OCI-LY3 (cell line): ENCODE measurements around the gene GARRE1.
"Not testable (repeated sequence)": the region's sequence is repeated elsewhere in the genome, so short reads cannot be mapped to it uniquely, and the experiment has no call there.

ENCODE experiments used
- H2AFZ ChIP-seq: fragments of 200-600, 300-600 bp; shearing (Covaris generic); 2 replicates; pipeline ENCODE4 v1.6.0; 2014; ENCODE audit warnings: antibody characterized with exemption, low read depth, low read length
- H3K27ac ChIP-seq: fragments of 200-600, 300-600 bp; sonication (generic); 2 replicates; pipeline ENCODE4 v1.5.1; 2014; ENCODE audit warnings: mild to moderate bottlenecking, low read length, moderate library complexity, mixed read lengths
- H3K27me3 ChIP-seq: fragments of 200-600, 300-600 bp; sonication (generic); 2 replicates; pipeline ENCODE4 v1.6.1; 2014; ENCODE audit warnings: low read depth, low read length, mixed read lengths
- H3K36me3 ChIP-seq: fragments of 200-600, 300-600 bp; sonication (generic); replicated peaks from 2 replicates; pipeline ENCODE3; 2014; ENCODE audit warnings: low read depth, low read length, mixed read lengths
- H3K4me1 ChIP-seq: fragments of 300-600, 200-600 bp; sonication (generic); 2 replicates; pipeline ENCODE4 v1.6.1; 2014; ENCODE audit warnings: low read length, mixed read lengths
- H3K4me2 ChIP-seq: fragments of 200-600, 300-600 bp; sonication (generic); 2 replicates; pipeline ENCODE4 v1.6.1; 2014; ENCODE audit warnings: low read length, mixed read lengths
- H3K4me3 ChIP-seq: fragments of 300-600, 200-600 bp; sonication (generic); 2 replicates; pipeline ENCODE4 v1.5.1; 2014; ENCODE audit warnings: antibody characterized with exemption, mild to moderate bottlenecking, low read length, moderate library complexity
- H3K79me2 ChIP-seq: fragments of 300-600, 200-600 bp; shearing (Covaris generic); 2 replicates; pipeline ENCODE4 v1.6.1; 2014; ENCODE audit warnings: mild to moderate bottlenecking, low read length, mixed read lengths
- H3K9ac ChIP-seq: fragments of 300-600, 200-600 bp; shearing (Covaris generic); 2 replicates; pipeline ENCODE4 v1.6.0; 2014; ENCODE audit warnings: mild to moderate bottlenecking, low read length, moderate library complexity
- H3K9me3 ChIP-seq: fragments of 200-600, 300-600 bp; shearing (Covaris generic); 2 replicates; pipeline ENCODE4 v1.6.1; 2014; ENCODE audit warnings: low read length, mixed read lengths; ENCODE audit not compliant: insufficient read depth
- H4K20me1 ChIP-seq: fragments of 200-600, 300-600 bp; sonication (generic); 2 replicates; pipeline ENCODE4 v1.6.1; 2016; ENCODE audit warnings: low read length, mixed read lengths; ENCODE audit not compliant: insufficient read depth
- CTCF ChIP-seq: fragments of 200-600, 300-600 bp; sonication (generic); IDR thresholded peaks from 2 replicates; pipeline ENCODE4 v1.5.1; 2014; ENCODE audit warnings: antibody characterized with exemption, low read length, low read depth
- EZH2phosphoT487 ChIP-seq: fragments of 200-600 bp; shearing (Covaris generic); IDR thresholded peaks from 2 replicates; pipeline ENCODE4 v1.6.1; 2018; ENCODE audit warnings: antibody characterized with exemption, mixed run types, low read depth

Gene GARRE1

GRCh38 chr19:34276614-34277013 lies 22.3 kb downstream of the GARRE1 start:
- H3K4me3 ChIP-seq, result no peak overlapping the region
- H3K9me3 ChIP-seq, result no peaks in the 10 kb centered on the region
- no peak overlapping the region for H3K4me2 ChIP-seq
- H3K27ac ChIP-seq, result no peak overlapping the region
- peaks cover 2% of the 10 kb centered on the region for H3K36me3 ChIP-seq
- TF ChIP-seq EZH2phosphoT487, result no peak
- no peak for TF ChIP-seq CTCF
- no peaks in the 10 kb centered on the region for H3K4me1 ChIP-seq
- no peak overlapping the region for H2AFZ ChIP-seq
- H3K9ac ChIP-seq, result no peak overlapping the region
- H4K20me1 ChIP-seq, result peaks cover 4% of the 10 kb centered on the region; the same call in 1 of the 2 replicates
- peaks cover 5% of the 10 kb centered on the region; the same call in 1 of the 2 replicates for H3K79me2 ChIP-seq
- no peaks in the 10 kb centered on the region for H3K27me3 ChIP-seq

GRCh38 chr19:34277244-34277643 lies 22.9 kb downstream of the GARRE1 start:
- Histone ChIP-seq H3K27me3 (no peaks in the 10 kb centered on the region), H3K9ac (no peak overlapping the region), H3K36me3 (peaks cover 2% of the 10 kb centered on the region), H3K4me2 (no peak overlapping the region), H3K79me2 (peaks cover 5% of the 10 kb centered on the region; the same call in 1 of the 2 replicates), H3K27ac (no peak overlapping the region), H4K20me1 (peaks cover 4% of the 10 kb centered on the region; the same call in 1 of the 2 replicates), H3K4me3 (no peak overlapping the region), H2AFZ (no peak overlapping the region), H3K9me3 (no peaks in the 10 kb centered on the region), H3K4me1 (no peaks in the 10 kb centered on the region)
- no peak for TF ChIP-seq EZH2phosphoT487
- no peak for TF ChIP-seq CTCF

DNA sequence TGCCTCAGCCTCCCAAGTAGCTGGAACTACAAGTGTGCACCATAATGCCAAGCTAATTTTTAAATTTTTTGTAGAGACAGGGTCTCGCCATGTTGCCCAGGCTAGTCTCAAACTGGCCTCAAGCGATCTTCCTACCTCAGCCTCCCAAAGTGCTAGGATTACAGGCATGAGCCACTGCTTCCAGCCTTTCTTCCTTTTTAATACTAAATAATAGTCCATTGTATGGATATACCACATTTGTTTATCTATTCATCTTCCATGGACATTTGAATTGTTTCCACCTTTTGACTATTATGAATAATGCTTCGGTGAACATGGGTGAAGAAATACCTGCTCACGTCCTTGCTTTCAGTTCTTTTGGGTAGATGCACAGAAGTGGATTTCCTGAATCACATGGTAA lies 24.4 kb downstream of the GARRE1 start:
- Histone ChIP-seq H3K4me1 (no peaks in the 10 kb centered on the region), H2AFZ (no peak overlapping the region), H3K27me3 (no peaks in the 10 kb centered on the region), H3K4me2 (no peak overlapping the region), H3K9ac (no peak overlapping the region), H3K79me2 (peaks cover 5% of the 10 kb centered on the region; the same call in 1 of the 2 replicates), H3K36me3 (peaks cover 2% of the 10 kb centered on the region), H4K20me1 (peaks cover 4% of the 10 kb centered on the region; the same call in 1 of the 2 replicates), H3K27ac (no peak overlapping the region), H3K9me3 (no peaks in the 10 kb centered on the region), H3K4me3 (no peak overlapping the region)
- no peak for TF ChIP-seq CTCF

- H3K79me2 ChIP-seq, H3K4me1 ChIP-seq, H3K27ac ChIP-seq: not testable (repeated sequence)
Observed at GRCh38 chr19:34281444-34281843, 27.1 kb downstream of the GARRE1 start.

More at GRCh38 chr19:34281444-34281843, 27.1 kb downstream of the GARRE1 start:
- not testable (repeated sequence) for H2AFZ ChIP-seq, H3K9me3 ChIP-seq, H3K4me3 ChIP-seq, H4K20me1 ChIP-seq, H3K4me2 ChIP-seq, H3K9ac ChIP-seq, H3K27me3 ChIP-seq, H3K36me3 ChIP-seq
